GM23248 (cell line): Measurements from ENCODE around the gene TFF1.

Source experiments
- EZH2 ChIP-seq: fragments of 200-600 bp; sonication (generic); IDR thresholded peaks from 2 replicates; pipeline ENCODE4 v1.6.1; 2018; ENCODE audit warnings: antibody characterized with exemption, mild to moderate bottlenecking; ENCODE audit not compliant: insufficient read depth, poor library complexity, severe bottlenecking
- EZH2phosphoT487 ChIP-seq: fragments of 200-600 bp; sonication (generic); IDR thresholded peaks from 2 replicates; pipeline ENCODE4 v1.6.1; 2018; ENCODE audit warnings: antibody characterized with exemption, moderate library complexity, mild to moderate bottlenecking, low read depth; ENCODE audit not compliant: insufficient read depth

- TF ChIP-seq EZH2, result no peak
- no peak for TF ChIP-seq EZH2phosphoT487
Measured at GRCh38 chr21:42406201-42406621, 39.9 kb upstream of the TFF1 start.
